ENCODE results near the gene MED14. TPM values are rescaled to one million over a fixed set of nuclear protein-coding genes. Genes with fewer than 3 reads are reported as not detected.
A peak's percentile ranks its signal among the peaks of the same experiment; 100 is the strongest.

The MED14 gene
- total and polyA plus RNA-seq, 10 of the 15 experiments (the other 5 are each of a cell fraction or from before 2014, with no cell fraction given) = 8.8 to 99.4 (median 29.4) TPM

- TF ChIP-seq, protein P1, sequence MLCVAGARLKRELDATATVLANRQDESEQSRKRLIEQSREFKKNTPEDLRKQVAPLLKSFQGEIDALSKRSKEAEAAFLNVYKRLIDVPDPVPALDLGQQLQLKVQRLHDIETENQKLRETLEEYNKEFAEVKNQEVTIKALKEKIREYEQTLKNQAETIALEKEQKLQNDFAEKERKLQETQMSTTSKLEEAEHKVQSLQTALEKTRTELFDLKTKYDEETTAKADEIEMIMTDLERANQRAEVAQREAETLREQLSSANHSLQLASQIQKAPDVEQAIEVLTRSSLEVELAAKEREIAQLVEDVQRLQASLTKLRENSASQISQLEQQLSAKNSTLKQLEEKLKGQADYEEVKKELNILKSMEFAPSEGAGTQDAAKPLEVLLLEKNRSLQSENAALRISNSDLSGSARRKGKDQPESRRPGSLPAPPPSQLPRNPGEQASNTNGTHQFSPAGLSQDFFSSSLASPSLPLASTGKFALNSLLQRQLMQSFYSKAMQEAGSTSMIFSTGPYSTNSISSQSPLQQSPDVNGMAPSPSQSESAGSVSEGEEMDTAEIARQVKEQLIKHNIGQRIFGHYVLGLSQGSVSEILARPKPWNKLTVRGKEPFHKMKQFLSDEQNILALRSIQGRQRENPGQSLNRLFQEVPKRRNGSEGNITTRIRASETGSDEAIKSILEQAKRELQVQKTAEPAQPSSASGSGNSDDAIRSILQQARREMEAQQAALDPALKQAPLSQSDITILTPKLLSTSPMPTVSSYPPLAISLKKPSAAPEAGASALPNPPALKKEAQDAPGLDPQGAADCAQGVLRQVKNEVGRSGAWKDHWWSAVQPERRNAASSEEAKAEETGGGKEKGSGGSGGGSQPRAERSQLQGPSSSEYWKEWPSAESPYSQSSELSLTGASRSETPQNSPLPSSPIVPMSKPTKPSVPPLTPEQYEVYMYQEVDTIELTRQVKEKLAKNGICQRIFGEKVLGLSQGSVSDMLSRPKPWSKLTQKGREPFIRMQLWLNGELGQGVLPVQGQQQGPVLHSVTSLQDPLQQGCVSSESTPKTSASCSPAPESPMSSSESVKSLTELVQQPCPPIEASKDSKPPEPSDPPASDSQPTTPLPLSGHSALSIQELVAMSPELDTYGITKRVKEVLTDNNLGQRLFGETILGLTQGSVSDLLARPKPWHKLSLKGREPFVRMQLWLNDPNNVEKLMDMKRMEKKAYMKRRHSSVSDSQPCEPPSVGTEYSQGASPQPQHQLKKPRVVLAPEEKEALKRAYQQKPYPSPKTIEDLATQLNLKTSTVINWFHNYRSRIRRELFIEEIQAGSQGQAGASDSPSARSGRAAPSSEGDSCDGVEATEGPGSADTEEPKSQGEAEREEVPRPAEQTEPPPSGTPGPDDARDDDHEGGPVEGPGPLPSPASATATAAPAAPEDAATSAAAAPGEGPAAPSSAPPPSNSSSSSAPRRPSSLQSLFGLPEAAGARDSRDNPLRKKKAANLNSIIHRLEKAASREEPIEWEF (IDR thresholded peaks at IDR 0.05; ENCODE audit: insufficient replicate concordance, low read depth, low read length) = no peak
- TF ChIP-seq, protein P2, sequence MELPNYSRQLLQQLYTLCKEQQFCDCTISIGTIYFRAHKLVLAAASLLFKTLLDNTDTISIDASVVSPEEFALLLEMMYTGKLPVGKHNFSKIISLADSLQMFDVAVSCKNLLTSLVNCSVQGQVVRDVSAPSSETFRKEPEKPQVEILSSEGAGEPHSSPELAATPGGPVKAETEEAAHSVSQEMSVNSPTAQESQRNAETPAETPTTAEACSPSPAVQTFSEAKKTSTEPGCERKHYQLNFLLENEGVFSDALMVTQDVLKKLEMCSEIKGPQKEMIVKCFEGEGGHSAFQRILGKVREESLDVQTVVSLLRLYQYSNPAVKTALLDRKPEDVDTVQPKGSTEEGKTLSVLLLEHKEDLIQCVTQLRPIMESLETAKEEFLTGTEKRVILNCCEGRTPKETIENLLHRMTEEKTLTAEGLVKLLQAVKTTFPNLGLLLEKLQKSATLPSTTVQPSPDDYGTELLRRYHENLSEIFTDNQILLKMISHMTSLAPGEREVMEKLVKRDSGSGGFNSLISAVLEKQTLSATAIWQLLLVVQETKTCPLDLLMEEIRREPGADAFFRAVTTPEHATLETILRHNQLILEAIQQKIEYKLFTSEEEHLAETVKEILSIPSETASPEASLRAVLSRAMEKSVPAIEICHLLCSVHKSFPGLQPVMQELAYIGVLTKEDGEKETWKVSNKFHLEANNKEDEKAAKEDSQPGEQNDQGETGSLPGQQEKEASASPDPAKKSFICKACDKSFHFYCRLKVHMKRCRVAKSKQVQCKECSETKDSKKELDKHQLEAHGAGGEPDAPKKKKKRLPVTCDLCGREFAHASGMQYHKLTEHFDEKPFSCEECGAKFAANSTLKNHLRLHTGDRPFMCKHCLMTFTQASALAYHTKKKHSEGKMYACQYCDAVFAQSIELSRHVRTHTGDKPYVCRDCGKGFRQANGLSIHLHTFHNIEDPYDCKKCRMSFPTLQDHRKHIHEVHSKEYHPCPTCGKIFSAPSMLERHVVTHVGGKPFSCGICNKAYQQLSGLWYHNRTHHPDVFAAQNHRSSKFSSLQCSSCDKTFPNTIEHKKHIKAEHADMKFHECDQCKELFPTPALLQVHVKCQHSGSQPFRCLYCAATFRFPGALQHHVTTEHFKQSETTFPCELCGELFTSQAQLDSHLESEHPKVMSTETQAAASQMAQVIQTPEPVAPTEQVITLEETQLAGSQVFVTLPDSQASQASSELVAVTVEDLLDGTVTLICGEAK (IDR thresholded peaks at IDR 0.05; ENCODE audit: borderline replicate concordance) = no peak
- TF ChIP-seq MYB (IDR thresholded peaks at IDR 0.05; ENCODE audit: borderline replicate concordance, low read depth, low read length) = no peak
- no peak for TF ChIP-seq STAT1 (conservative IDR thresholded peaks at IDR 0.05)
- no peak for TF ChIP-seq ASH2L (IDR thresholded peaks at IDR 0.05; ENCODE audit: borderline replicate concordance, low read depth)
- TF ChIP-seq IRF4 (IDR thresholded peaks at IDR 0.05; ENCODE audit: low read depth, low read length) = no peak
- TF ChIP-seq KAT2A (conservative IDR thresholded peaks at IDR 0.05; ENCODE audit: control insufficient read depth, low read depth, low read length) = no peak
- TF ChIP-seq SREBF1 (IDR thresholded peaks at IDR 0.05; ENCODE audit: low read length) = no peak
- peak; percentile 58; the same call in 1 of the 2 replicates for TF ChIP-seq BACH1 (IDR thresholded peaks at IDR 0.05; ENCODE audit: borderline replicate concordance)
- TF ChIP-seq, protein P3, sequence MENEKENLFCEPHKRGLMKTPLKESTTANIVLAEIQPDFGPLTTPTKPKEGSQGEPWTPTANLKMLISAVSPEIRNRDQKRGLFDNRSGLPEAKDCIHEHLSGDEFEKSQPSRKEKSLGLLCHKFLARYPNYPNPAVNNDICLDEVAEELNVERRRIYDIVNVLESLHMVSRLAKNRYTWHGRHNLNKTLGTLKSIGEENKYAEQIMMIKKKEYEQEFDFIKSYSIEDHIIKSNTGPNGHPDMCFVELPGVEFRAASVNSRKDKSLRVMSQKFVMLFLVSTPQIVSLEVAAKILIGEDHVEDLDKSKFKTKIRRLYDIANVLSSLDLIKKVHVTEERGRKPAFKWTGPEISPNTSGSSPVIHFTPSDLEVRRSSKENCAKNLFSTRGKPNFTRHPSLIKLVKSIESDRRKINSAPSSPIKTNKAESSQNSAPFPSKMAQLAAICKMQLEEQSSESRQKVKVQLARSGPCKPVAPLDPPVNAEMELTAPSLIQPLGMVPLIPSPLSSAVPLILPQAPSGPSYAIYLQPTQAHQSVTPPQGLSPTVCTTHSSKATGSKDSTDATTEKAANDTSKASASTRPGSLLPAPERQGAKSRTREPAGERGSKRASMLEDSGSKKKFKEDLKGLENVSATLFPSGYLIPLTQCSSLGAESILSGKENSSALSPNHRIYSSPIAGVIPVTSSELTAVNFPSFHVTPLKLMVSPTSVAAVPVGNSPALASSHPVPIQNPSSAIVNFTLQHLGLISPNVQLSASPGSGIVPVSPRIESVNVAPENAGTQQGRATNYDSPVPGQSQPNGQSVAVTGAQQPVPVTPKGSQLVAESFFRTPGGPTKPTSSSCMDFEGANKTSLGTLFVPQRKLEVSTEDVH (IDR thresholded peaks at IDR 0.05; ENCODE audit: low read depth, partially characterized antibody) = no peak
- no peak for TF ChIP-seq ZNF207 (IDR thresholded peaks at IDR 0.05; ENCODE audit: borderline replicate concordance)
- no peak for TF ChIP-seq TCF7 (IDR thresholded peaks at IDR 0.05; ENCODE audit: borderline replicate concordance)
- TF ChIP-seq MEF2B (IDR thresholded peaks at IDR 0.05; ENCODE audit: partially characterized antibody, poor library complexity, severe bottlenecking) = no peak
- TF ChIP-seq RAD21 (IDR thresholded peaks at IDR 0.05; ENCODE audit: insufficient read depth, low read depth, low read length) = no peak
- peak; percentile 21; the same call in 1 of the 2 replicates for TF ChIP-seq TAF1 (IDR thresholded peaks at IDR 0.05; ENCODE audit: borderline replicate concordance, low read depth, low read length)
These were observed 87.8 kb downstream of the MED14 start, which contains the start of gene CXorf38 (continued) for GRCh38 chrX:40647307-40648197.

All from GM12878 (cell line).